Airway epithelial cell (primary cell): ENCODE results near the gene MRPL1. TPM values are rescaled to one million over a fixed set of nuclear protein-coding genes. Genes with fewer than 3 reads are reported as not detected.

Experiments
- total RNA-seq: library from RNA; depleted of rRNA; stranded (reverse); fragments of >200 nt; gene quantifications from 2 replicates; pipeline ENCODE4 v1.2.3, GENCODE V29; 2015

The MRPL1 gene
- 33.9 and 41.9 TPM in 2 replicates for total RNA-seq

GRCh38 chr4:77862478-77863216, at the start of gene MRPL1:
Gene MRPL1 (plus strand): TSS chr4:77862830. CDS start chr4:77862849, 19 bp downstream.

GRCh38 chr4:77818602-77819403, 43.8 kb upstream of the MRPL1 start, which contains the start of gene CNOT6L:
Gene CNOT6L (minus strand): TSS chr4:77819368. CDS start chr4:77819308, 60 bp downstream.

Other genes with a start within 250 kb of the MRPL1 start
- gene CNOT6L, start 43.5 kb upstream of the MRPL1 start, total RNA-seq: 11.8 and 12.5 TPM in 2 replicates
- 4.5 and 8.8 TPM in 2 replicates for gene FRAS1, start 194.5 kb downstream of the MRPL1 start, total RNA-seq